HEK293T (cell line): Measurements from ENCODE around the gene TMEM50B.

Experiments
- BHLHE40 ChIP-seq: fragments of 450-650 bp; IDR thresholded peaks from 2 replicates; pipeline ENCODE4 v1.6.1; 2016; ENCODE audit warnings: mild to moderate bottlenecking, moderate library complexity, borderline replicate concordance
- CTBP1 ChIP-seq: fragments of 450-650 bp; IDR thresholded peaks from 2 replicates; pipeline ENCODE4 v1.6.1; 2016; ENCODE audit warnings: borderline replicate concordance
- ELF4 ChIP-seq: fragments of 450-650 bp; IDR thresholded peaks from 2 replicates; pipeline ENCODE4 v1.6.1; 2017; ENCODE audit warnings: antibody characterized with exemption
- FOXK2 ChIP-seq: fragments of 450-650 bp; IDR thresholded peaks from 2 replicates; pipeline ENCODE4 v1.6.1; 2016; ENCODE audit warnings: mild to moderate bottlenecking
- FOXM1 ChIP-seq: fragments of 450-650 bp; IDR thresholded peaks from 2 replicates; pipeline ENCODE4 v1.6.1; 2017; ENCODE audit warnings: mild to moderate bottlenecking, borderline replicate concordance
- HDGF ChIP-seq: fragments of 450-650 bp; IDR thresholded peaks from 2 replicates; pipeline ENCODE4 v1.6.1; 2017; ENCODE audit warnings: antibody characterized with exemption, borderline replicate concordance
- L3MBTL2 ChIP-seq: fragments of 450-650 bp; conservative IDR thresholded peaks from 2 replicates; pipeline ENCODE4 v1.6.1; 2016; ENCODE audit warnings: mild to moderate bottlenecking
- LEF1 ChIP-seq: fragments of 450-650 bp; IDR thresholded peaks from 2 replicates; pipeline ENCODE4 v1.6.1; 2017; ENCODE audit warnings: mild to moderate bottlenecking, borderline replicate concordance
- NFRKB ChIP-seq: fragments of 450-650 bp; IDR thresholded peaks from 2 replicates; pipeline ENCODE4 v1.6.1; 2016; ENCODE audit warnings: mild to moderate bottlenecking, moderate library complexity
- SP1 ChIP-seq: fragments of 450-650 bp; IDR thresholded peaks from 2 replicates; pipeline ENCODE4 v1.6.1; 2017
- SUZ12 ChIP-seq: fragments of 450-650 bp; IDR thresholded peaks from 2 replicates; pipeline ENCODE4 v1.6.1; 2016; ENCODE audit warnings: mild to moderate bottlenecking
- ZNF384 ChIP-seq: fragments of 450-650 bp; IDR thresholded peaks from 2 replicates; pipeline ENCODE4 v1.6.1; 2016
- TF ChIP-seq, protein P1 (sequence below): fragments of 450-650 bp; IDR thresholded peaks from 2 replicates; pipeline ENCODE4 v1.6.1; 2016

- TF ChIP-seq ZNF384: no peak
- TF ChIP-seq L3MBTL2: no peak
- TF ChIP-seq, protein P1, sequence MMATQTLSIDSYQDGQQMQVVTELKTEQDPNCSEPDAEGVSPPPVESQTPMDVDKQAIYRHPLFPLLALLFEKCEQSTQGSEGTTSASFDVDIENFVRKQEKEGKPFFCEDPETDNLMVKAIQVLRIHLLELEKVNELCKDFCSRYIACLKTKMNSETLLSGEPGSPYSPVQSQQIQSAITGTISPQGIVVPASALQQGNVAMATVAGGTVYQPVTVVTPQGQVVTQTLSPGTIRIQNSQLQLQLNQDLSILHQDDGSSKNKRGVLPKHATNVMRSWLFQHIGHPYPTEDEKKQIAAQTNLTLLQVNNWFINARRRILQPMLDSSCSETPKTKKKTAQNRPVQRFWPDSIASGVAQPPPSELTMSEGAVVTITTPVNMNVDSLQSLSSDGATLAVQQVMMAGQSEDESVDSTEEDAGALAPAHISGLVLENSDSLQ: no peak
- no peak for TF ChIP-seq FOXK2
- TF ChIP-seq SP1: no peak
- TF ChIP-seq BHLHE40: no peak
- TF ChIP-seq CTBP1: no peak
- no peak for TF ChIP-seq ELF4
- TF ChIP-seq LEF1: no peak
- TF ChIP-seq HDGF: no peak
- TF ChIP-seq FOXM1: no peak
- TF ChIP-seq SUZ12: no peak
- no peak for TF ChIP-seq NFRKB
These were observed 42.7 kb upstream of the TMEM50B start for GRCh38 chr21:33522297-33522952.
